PC-3 (cell line): Measurements from ENCODE around the gene NAB1.

Experiments
- EZH2 ChIP-seq: fragments of 300-600 bp; sonication (generic); IDR thresholded peaks from one replicate; pipeline ENCODE4 v1.6.1; 2017; ENCODE audit warnings: antibody characterized with exemption, mild to moderate bottlenecking, low read length; ENCODE audit not compliant: unreplicated experiment
- TF ChIP-seq, protein P1 (sequence below): fragments of 300-600 bp; sonication (generic); conservative IDR thresholded peaks from 2 replicates; pipeline ENCODE4 v1.5.1; 2017; ENCODE audit warnings: antibody characterized with exemption, low read depth, mild to moderate bottlenecking, low read length

DNA sequence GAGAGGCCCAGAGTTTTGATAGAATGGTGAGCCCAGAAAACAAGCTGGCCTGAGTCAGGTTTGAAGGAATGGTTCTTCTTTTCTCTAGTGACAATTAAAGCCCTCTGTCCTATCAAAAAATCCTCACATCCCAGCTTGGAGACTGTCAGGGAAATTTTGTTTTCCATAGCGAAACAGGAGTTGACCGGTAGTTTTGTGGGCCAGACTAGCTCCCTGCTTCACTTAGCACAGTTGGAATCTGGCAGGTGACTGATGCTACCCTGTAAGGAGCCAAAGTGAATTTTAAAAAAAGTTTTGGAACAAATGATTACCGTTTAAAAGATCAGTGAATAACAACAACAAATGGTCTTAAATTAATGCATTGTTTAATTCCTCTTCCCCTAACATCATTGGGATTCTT lies 6.7 kb downstream of the NAB1 start:
- no peak for TF ChIP-seq EZH2
- TF ChIP-seq, protein P1, sequence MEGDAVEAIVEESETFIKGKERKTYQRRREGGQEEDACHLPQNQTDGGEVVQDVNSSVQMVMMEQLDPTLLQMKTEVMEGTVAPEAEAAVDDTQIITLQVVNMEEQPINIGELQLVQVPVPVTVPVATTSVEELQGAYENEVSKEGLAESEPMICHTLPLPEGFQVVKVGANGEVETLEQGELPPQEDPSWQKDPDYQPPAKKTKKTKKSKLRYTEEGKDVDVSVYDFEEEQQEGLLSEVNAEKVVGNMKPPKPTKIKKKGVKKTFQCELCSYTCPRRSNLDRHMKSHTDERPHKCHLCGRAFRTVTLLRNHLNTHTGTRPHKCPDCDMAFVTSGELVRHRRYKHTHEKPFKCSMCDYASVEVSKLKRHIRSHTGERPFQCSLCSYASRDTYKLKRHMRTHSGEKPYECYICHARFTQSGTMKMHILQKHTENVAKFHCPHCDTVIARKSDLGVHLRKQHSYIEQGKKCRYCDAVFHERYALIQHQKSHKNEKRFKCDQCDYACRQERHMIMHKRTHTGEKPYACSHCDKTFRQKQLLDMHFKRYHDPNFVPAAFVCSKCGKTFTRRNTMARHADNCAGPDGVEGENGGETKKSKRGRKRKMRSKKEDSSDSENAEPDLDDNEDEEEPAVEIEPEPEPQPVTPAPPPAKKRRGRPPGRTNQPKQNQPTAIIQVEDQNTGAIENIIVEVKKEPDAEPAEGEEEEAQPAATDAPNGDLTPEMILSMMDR: no peak
